Endothelial cell of umbilical vein (primary cell): ENCODE data around the gene OLFM2. TPM values are rescaled to one million over a fixed set of nuclear protein-coding genes. Genes with fewer than 3 reads are reported as not detected.
"Not testable (repeated sequence)": the region's sequence is repeated elsewhere in the genome, so short reads cannot be mapped to it uniquely, and the experiment has no call there.

ENCODE experiments used
- BruUV-seq: library from RNA; stranded (reverse); fragments of 400-500 nt; replicated peaks from 2 replicates; lab custom pipeline; 2021; lab: Mats Ljungman, UMichigan
- CTCF ChIA-PET: fragments of 300-600, 350-600 bp; sonication (Branson Sonifier 250); formaldehyde crosslinking; loops from one replicate; lab custom pipeline; 2021; ENCODE audit warnings: antibody characterized with exemption, inconsistent platforms; lab: Charles Lee
- POLR2A ChIA-PET: fragments of 300-600, 350-600 bp; sonication (Branson Sonifier 250); formaldehyde crosslinking; loops from one replicate; lab custom pipeline; 2021; ENCODE audit warnings: antibody characterized with exemption, inconsistent platforms; lab: Charles Lee
- DNase-seq: peaks from one replicate; pipeline ENCODE4 v3.0.0-alpha.2; 2011; ENCODE audit warnings: low read depth, low spot score
- FAIRE-seq: peaks from 2 replicates; lab custom pipeline; 2011; peaks lifted over from hg19 to GRCh38; lab: Jason Lieb, UNC
- H2AFZ ChIP-seq: 2 replicates; pipeline ENCODE4 v1.6.0; 2012; ENCODE audit warnings: low read depth, low read length, control low read depth, inconsistent platforms
- H3K27ac ChIP-seq: 2 replicates; pipeline ENCODE4 v1.5.1; 2011; ENCODE audit warnings: low read depth, mild to moderate bottlenecking, control low read depth, low read length, moderate library complexity; ENCODE audit not compliant: insufficient read depth
- H3K27me3 ChIP-seq, 2 experiments: 2 replicates each; pipeline versions ENCODE4 v1.6.0 to v1.6.1; 2011; ENCODE audit warnings: low read length in 2 of 2, mixed read lengths in 1 of 2; ENCODE audit not compliant: control insufficient read depth in 2 of 2, insufficient read depth in 2 of 2
- H3K36me3 ChIP-seq, 2 experiments: 2 replicates in 1 of 2; 3 replicates in 1 of 2; pipeline ENCODE4 v1.5.1; 2011; ENCODE audit warnings: low read length in 2 of 2, mild to moderate bottlenecking in 1 of 2, moderate library complexity in 1 of 2; ENCODE audit not compliant: control insufficient read depth in 2 of 2, insufficient read depth in 2 of 2; ENCODE audit errors: extremely low read depth in 1 of 2
- H3K4me1 ChIP-seq: 3 replicates; pipeline ENCODE4 v1.5.1; 2011; ENCODE audit warnings: mild to moderate bottlenecking, low read length; ENCODE audit not compliant: control insufficient read depth, insufficient read depth; ENCODE audit errors: extremely low read depth
- H3K4me2 ChIP-seq: 2 replicates; pipeline ENCODE4 v1.6.1; 2011; ENCODE audit warnings: low read length, control low read depth, mixed read lengths; ENCODE audit not compliant: insufficient read depth
- H3K4me3 ChIP-seq, 3 experiments: fragments of 200-600 bp in 1 of 3; sonication (generic), shearing (Covaris generic) in 1 of 3; replicated peaks in 1 of 3; 2 replicates each; pipeline ENCODE4 v1.5.1; 2011 to 2016; ENCODE audit warnings: control low read depth in 3 of 3, low read length in 3 of 3, mild to moderate bottlenecking in 2 of 3, inconsistent platforms in 1 of 3, low read depth in 1 of 3, moderate library complexity in 1 of 3; ENCODE audit not compliant: insufficient read depth in 1 of 3
- H3K79me2 ChIP-seq: 2 replicates; pipeline ENCODE4 v1.6.0; 2012; ENCODE audit warnings: low read length, inconsistent platforms; ENCODE audit not compliant: control insufficient read depth, insufficient read depth
- H3K9ac ChIP-seq: replicated peaks from 2 replicates; pipeline ENCODE3; 2011; ENCODE audit warnings: low read length, control low read depth; ENCODE audit not compliant: insufficient read depth; ENCODE audit errors: extremely low read depth
- H3K9me1 ChIP-seq: replicated peaks from 3 replicates; pipeline ENCODE4 v1.6.0; 2011; ENCODE audit warnings: mild to moderate bottlenecking, low read length; ENCODE audit not compliant: control insufficient read depth, insufficient read depth; ENCODE audit errors: extremely low read depth
- H3K9me3 ChIP-seq: replicated peaks from 2 replicates; pipeline ENCODE4 v1.5.1; 2012; ENCODE audit warnings: low read length, inconsistent platforms; ENCODE audit not compliant: control insufficient read depth, insufficient read depth
- H4K20me1 ChIP-seq: replicated peaks from 2 replicates; pipeline ENCODE3; 2011; ENCODE audit warnings: mild to moderate bottlenecking, low read length; ENCODE audit not compliant: control insufficient read depth, insufficient read depth; ENCODE audit errors: extremely low read depth
- FOS ChIP-seq: IDR thresholded peaks from 2 replicates; pipeline ENCODE4 v1.6.1; 2011; ENCODE audit warnings: mild to moderate bottlenecking, low read length, moderate library complexity, borderline replicate concordance; ENCODE audit not compliant: insufficient read depth
- GATA2 ChIP-seq: IDR thresholded peaks from 2 replicates; pipeline ENCODE4 v1.7.0; 2011; ENCODE audit warnings: low read depth, mild to moderate bottlenecking, moderate library complexity, mixed read lengths, low read length; ENCODE audit not compliant: insufficient read length, insufficient read depth
- MYC ChIP-seq: IDR thresholded peaks from one replicate; pipeline ENCODE4 v1.6.1; 2011; ENCODE audit warnings: mild to moderate bottlenecking, low read depth, low read length
- POLR2A ChIP-seq: IDR thresholded peaks from 2 replicates; pipeline ENCODE4 v1.6.1; 2012; ENCODE audit warnings: low read depth, mild to moderate bottlenecking, control low read depth, low read length
- POLR2AphosphoS5 ChIP-seq: IDR thresholded peaks from 2 replicates; pipeline ENCODE4 v1.6.1; 2012; ENCODE audit warnings: low read depth, mild to moderate bottlenecking, control low read depth, low read length, moderate library complexity; ENCODE audit not compliant: insufficient read depth
- dilution Hi-C: fragments of 300-500 bp; cut with MboI; formaldehyde crosslinking; loops from one replicate; pipeline ENCODE4 v1.15.0; 2019; ENCODE audit warnings: low sequenced_read_pairs; ENCODE audit not compliant: extremely low pct_ligation_motif_present
- intact Hi-C: fragments of 100-400 bp; cut with micrococcal nuclease; formaldehyde crosslinking; loops from one replicate; pipeline ENCODE4 v1.10.0; 2022
- polyA plus RNA-seq, 4 experiments: library from polyadenylated mRNA; depleted of rRNA in 3 of 4; stranded (reverse) in 3 of 4; unstranded in 1 of 4; fragments of >200 nt; gene quantifications; 2 replicates each; pipeline versions ENCODE4 v1.2.1 to v1.2.3, GENCODE V29; 2011 to 2012; ENCODE audit warnings: missing spikeins in 1 of 4
- total RNA-seq: library from RNA; stranded (reverse); gene quantifications from 2 replicates; pipeline ENCODE4 v1.2.3, GENCODE V29; 2021
- TF ChIP-seq, protein P1 (sequence below), 2 donors: IDR thresholded peaks; 1 replicate in 1 of 2; 2 replicates in 1 of 2; pipeline ENCODE4 v1.5.1; 2011; ENCODE audit warnings: low read length in 2 of 2, mild to moderate bottlenecking in 2 of 2, moderate library complexity in 2 of 2, control low read depth in 1 of 2, inconsistent platforms in 1 of 2, low read depth in 1 of 2; ENCODE audit not compliant: insufficient read depth in 1 of 2; ENCODE audit errors: extremely low read depth in 1 of 2
- TF ChIP-seq, protein P2 (sequence below): IDR thresholded peaks from 2 replicates; pipeline ENCODE4 v1.6.1; 2011; ENCODE audit not compliant: insufficient read depth, insufficient read length

Gene OLFM2
- total and polyA plus RNA-seq, 2 donors (not counting 3 experiments of a cell fraction or from before 2014, with no cell fraction given) = 0.91 to 1.9 TPM

DNA sequence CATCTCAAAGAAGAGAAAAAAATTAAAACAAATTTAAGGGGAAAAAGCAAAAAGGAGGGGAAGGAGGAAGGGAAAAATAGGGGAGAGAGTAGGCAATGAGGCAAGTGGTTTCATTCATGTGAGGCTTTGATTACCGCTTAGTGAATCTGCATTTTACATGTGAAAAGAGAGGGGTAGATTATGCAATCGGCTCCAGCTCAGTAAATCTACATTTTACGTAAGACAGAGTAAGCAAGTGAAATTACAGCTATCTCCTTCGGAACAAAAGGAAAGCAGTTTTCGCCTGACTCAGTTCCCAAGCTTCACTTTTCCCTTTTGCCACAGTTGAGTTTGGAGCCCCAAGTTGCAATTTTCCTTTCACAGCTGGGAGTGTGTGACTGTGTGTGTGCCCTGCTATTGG lies 16.0 kb upstream of the OLFM2 start:
- BruUV-seq = no TSS peak
- dilution Hi-C loops (no loop called here), intact Hi-C loops (no loop called here)
- TF ChIP-seq MYC = no peak
- no peak for TF ChIP-seq POLR2AphosphoS5
- no peak for TF ChIP-seq POLR2A
- Histone ChIP-seq H3K36me3 (no peaks in the 10 kb centered on the region), H4K20me1 (no peaks in the 10 kb centered on the region), H3K4me1 (no peaks in the 10 kb centered on the region), H3K79me2 (no peaks in the 10 kb centered on the region), H3K9ac (no peak overlapping the region), H3K4me2 (no peak overlapping the region), H3K4me3 (no peak overlapping the region), H3K9me3 (no peaks in the 10 kb centered on the region), H3K9me1 (no peaks in the 10 kb centered on the region), H2AFZ (no peak overlapping the region), H3K27ac (no peak overlapping the region), H3K27me3 (no peaks in the 10 kb centered on the region)
- ChIA-PET POLR2A (no interaction called here), CTCF (interaction anchor here (1.1 to 1.8 kb wide), 2 partner anchors 13 to 48 kb away, joined by 3 to 9 read pairs; no protein-coding TSS in a partner anchor)
- FAIRE-seq (no peak), DNase-seq (no peak)

- Histone ChIP-seq H3K4me2 (no peak overlapping the region), H3K9me1 (no peaks in the 10 kb centered on the region), H3K9me3 (no peaks in the 10 kb centered on the region), H4K20me1 (no peaks in the 10 kb centered on the region), H3K27me3 (no peaks in the 10 kb centered on the region), H2AFZ (no peak overlapping the region), H3K27ac (no peak overlapping the region), H3K9ac (no peak overlapping the region), H3K79me2 (no peaks in the 10 kb centered on the region), H3K4me1 (no peaks in the 10 kb centered on the region), H3K4me3 (no peak overlapping the region), H3K36me3 (no peaks in the 10 kb centered on the region)
- dilution Hi-C loops (no loop called here), intact Hi-C loops (no loop called here)
- CTCF ChIA-PET = interaction anchor here (1.0 kb wide), 1 partner anchor 53 kb away, joined by 5 read pairs; no protein-coding TSS in a partner anchor
- POLR2A ChIA-PET = no interaction called here
- BruUV-seq = no TSS peak
- TF ChIP-seq MYC = no peak
- no peak for TF ChIP-seq GATA2
- TF ChIP-seq, protein P1, sequence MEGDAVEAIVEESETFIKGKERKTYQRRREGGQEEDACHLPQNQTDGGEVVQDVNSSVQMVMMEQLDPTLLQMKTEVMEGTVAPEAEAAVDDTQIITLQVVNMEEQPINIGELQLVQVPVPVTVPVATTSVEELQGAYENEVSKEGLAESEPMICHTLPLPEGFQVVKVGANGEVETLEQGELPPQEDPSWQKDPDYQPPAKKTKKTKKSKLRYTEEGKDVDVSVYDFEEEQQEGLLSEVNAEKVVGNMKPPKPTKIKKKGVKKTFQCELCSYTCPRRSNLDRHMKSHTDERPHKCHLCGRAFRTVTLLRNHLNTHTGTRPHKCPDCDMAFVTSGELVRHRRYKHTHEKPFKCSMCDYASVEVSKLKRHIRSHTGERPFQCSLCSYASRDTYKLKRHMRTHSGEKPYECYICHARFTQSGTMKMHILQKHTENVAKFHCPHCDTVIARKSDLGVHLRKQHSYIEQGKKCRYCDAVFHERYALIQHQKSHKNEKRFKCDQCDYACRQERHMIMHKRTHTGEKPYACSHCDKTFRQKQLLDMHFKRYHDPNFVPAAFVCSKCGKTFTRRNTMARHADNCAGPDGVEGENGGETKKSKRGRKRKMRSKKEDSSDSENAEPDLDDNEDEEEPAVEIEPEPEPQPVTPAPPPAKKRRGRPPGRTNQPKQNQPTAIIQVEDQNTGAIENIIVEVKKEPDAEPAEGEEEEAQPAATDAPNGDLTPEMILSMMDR (IDR thresholded peaks at IDR 0.05; ENCODE audit: extremely low read depth in 1 of 2, insufficient read depth in 1 of 2, low read depth in 1 of 2, low read length in 2 of 2) = no peak
- no peak for TF ChIP-seq FOS
- TF ChIP-seq, protein P2, sequence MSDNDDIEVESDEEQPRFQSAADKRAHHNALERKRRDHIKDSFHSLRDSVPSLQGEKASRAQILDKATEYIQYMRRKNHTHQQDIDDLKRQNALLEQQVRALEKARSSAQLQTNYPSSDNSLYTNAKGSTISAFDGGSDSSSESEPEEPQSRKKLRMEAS = no peak
- TF ChIP-seq POLR2AphosphoS5 = no peak
- TF ChIP-seq POLR2A = no peak
- DNase-seq (no peak), FAIRE-seq (no peak)
Observed at GRCh38 chr19:9947441-9947840, 11.1 kb upstream of the OLFM2 start.

DNA sequence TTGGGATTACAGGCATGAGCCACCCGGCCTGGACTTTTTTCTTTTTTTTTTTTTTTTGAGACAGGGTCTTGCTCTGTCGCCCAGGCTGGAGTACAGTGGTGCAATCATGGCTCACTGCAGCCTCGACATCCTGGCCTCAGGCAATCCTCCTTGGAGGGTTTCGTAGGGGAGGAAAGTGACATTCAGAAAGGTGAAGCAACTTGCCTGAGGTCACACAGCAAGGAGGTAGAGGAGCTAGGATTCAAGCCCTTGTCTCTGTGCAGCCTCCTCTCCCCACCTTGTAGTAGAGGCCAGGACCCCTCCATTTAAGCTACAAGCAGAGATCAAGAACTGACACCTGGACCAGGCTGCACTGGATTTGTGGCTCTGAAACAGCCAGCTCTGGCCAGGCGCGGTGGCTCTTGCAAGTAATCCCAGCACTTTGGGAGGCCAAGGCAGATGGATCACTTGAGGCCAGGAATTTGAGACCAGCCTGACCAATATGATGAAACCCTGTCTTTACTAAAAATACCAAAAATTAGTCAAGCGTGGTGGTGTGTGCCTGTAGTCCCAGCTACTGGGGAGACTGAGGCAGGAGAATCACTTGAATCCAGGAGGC lies 10.3 kb upstream of the OLFM2 start:
- H2AFZ ChIP-seq, H4K20me1 ChIP-seq, dilution Hi-C loops, intact Hi-C loops, FAIRE-seq, H3K36me3 ChIP-seq, H3K9me1 ChIP-seq, POLR2A ChIA-PET, H3K9ac ChIP-seq, BruUV-seq, H3K79me2 ChIP-seq, H3K4me1 ChIP-seq, H3K9me3 ChIP-seq, H3K27me3 ChIP-seq, H3K4me2 ChIP-seq, H3K4me3 ChIP-seq, DNase-seq, H3K27ac ChIP-seq: not testable (repeated sequence)
- CTCF ChIA-PET = interaction anchor here (0.6 to 2.5 kb wide), 5 partner anchors 16 to 81 kb away, joined by 3 to 9 read pairs (median 5); no protein-coding TSS in a partner anchor
